Measurements from ENCODE around the gene CMBL.

DNA sequence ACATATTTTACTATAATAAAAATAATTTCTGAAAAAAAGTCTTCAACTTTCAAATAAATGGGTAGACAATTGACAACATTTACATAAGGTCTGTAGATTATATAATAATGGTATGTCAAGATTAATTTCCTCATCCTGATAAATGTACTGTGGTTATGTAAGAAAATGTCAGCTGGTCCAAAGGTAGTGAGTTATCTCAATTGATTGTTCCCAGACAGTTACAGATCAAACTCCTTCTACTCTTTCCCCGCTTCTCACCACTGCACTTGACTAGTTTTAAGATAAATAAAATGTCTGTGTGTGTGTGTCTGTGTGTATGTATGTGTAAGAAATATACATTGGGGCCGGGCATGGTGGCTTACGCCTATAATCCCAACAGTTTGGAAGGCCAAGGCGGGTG, 29.4 kb upstream of the CMBL start:
- TF ChIP-seq, protein P1, sequence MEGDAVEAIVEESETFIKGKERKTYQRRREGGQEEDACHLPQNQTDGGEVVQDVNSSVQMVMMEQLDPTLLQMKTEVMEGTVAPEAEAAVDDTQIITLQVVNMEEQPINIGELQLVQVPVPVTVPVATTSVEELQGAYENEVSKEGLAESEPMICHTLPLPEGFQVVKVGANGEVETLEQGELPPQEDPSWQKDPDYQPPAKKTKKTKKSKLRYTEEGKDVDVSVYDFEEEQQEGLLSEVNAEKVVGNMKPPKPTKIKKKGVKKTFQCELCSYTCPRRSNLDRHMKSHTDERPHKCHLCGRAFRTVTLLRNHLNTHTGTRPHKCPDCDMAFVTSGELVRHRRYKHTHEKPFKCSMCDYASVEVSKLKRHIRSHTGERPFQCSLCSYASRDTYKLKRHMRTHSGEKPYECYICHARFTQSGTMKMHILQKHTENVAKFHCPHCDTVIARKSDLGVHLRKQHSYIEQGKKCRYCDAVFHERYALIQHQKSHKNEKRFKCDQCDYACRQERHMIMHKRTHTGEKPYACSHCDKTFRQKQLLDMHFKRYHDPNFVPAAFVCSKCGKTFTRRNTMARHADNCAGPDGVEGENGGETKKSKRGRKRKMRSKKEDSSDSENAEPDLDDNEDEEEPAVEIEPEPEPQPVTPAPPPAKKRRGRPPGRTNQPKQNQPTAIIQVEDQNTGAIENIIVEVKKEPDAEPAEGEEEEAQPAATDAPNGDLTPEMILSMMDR (IDR thresholded peaks at IDR 0.05), result no peak
- TF ChIP-seq POLR2A (IDR thresholded peaks at IDR 0.05), result no peak

Measured in thyroid gland (tissue), 4 donors.